ENCODE data around the gene FBXW10.
"Not testable (repeated sequence)": the region's sequence is repeated elsewhere in the genome, so short reads cannot be mapped to it uniquely, and the experiment has no call there.

- peak; percentile 66 for TF ChIP-seq CTCF (IDR thresholded peaks at IDR 0.05)
- not testable (repeated sequence) for TF ChIP-seq EZH2 (IDR thresholded peaks at IDR 0.05)
Measured at GRCh38 chr17:18712354-18712999, 31.4 kb upstream of the FBXW10 start.

Measured in neural progenitor cell (in vitro differentiated cells).